GM12878 (cell line): ENCODE measurements around the gene GRK6. TPM values are rescaled to one million over a fixed set of nuclear protein-coding genes. Genes with fewer than 3 reads are reported as not detected.

Experiments
- ATAC-seq: fragments of 200-7000 bp; cut with Tn5 transposase; 3 replicates; pipeline ENCODE4 v1.9.1; 2020; ENCODE audit warnings: mild to moderate bottlenecking, moderate library complexity
- BruUV-seq: library from RNA; stranded (reverse); fragments of 400-500 nt; replicated peaks from 2 replicates; lab custom pipeline; 2021; lab: Mats Ljungman, UMichigan
- CTCF ChIA-PET: fragments of 300-600 bp; sonication (Branson Sonifier 250); formaldehyde crosslinking; extraction: SDS; loops from one replicate; lab custom pipeline; 2021; ENCODE audit warnings: inconsistent platforms; lab: Yijun Ruan, JAX
- POLR2A ChIA-PET: fragments of 350-600 bp; formaldehyde crosslinking; extraction: SDS; loops from one replicate; lab custom pipeline; 2021; ENCODE audit warnings: inconsistent platforms; lab: Charles Lee
- RAD21 ChIA-PET: fragments of 300-600 bp; sonication (Branson Sonifier 250); formaldehyde crosslinking; loops from one replicate; lab custom pipeline; 2023; ENCODE audit warnings: antibody characterized with exemption; ENCODE audit not compliant: unreplicated experiment; lab: Charles Lee
- SMC1A ChIA-PET: fragments of 300-600 bp; sonication (Branson Sonifier 250); formaldehyde crosslinking; loops from one replicate; lab custom pipeline; 2023; ENCODE audit not compliant: unreplicated experiment, uncharacterized antibody; lab: Charles Lee
- DNase-seq: peaks from one replicate; pipeline ENCODE4 v3.0.0-alpha.2; 2011; ENCODE audit warnings: low read depth, low spot score
- FAIRE-seq: peaks from 3 replicates; lab custom pipeline; 2011; peaks lifted over from hg19 to GRCh38; lab: Jason Lieb, UNC
- H2AFZ ChIP-seq: 2 replicates; pipeline ENCODE4 v1.6.0; 2011; ENCODE audit warnings: low read depth, low read length, control low read depth; ENCODE audit not compliant: control insufficient read depth
- H3K27ac ChIP-seq: 2 replicates; pipeline ENCODE4 v1.5.1; 2011; ENCODE audit warnings: control low read depth; ENCODE audit not compliant: control insufficient read depth, insufficient read depth
- H3K27me3 ChIP-seq, 2 experiments: replicated peaks in 1 of 2; 2 replicates each; pipeline versions ENCODE4 v1.6.0 to v1.6.1; 2011; ENCODE audit warnings: low read length in 1 of 2; ENCODE audit not compliant: control insufficient read depth in 2 of 2, insufficient read depth in 2 of 2
- H3K36me3 ChIP-seq, 2 experiments: 2 replicates each; pipeline ENCODE4 v1.5.1; 2011; ENCODE audit warnings: low read length in 1 of 2; ENCODE audit not compliant: control insufficient read depth in 2 of 2, insufficient read depth in 2 of 2
- H3K4me1 ChIP-seq: 2 replicates; pipeline ENCODE4 v1.6.1; 2011; ENCODE audit warnings: mild to moderate bottlenecking, low read length, moderate library complexity, mixed read lengths; ENCODE audit not compliant: control insufficient read depth, insufficient read depth
- H3K4me2 ChIP-seq: 2 replicates; pipeline ENCODE4 v1.6.0; 2011; ENCODE audit warnings: control low read depth; ENCODE audit not compliant: control insufficient read depth, insufficient read depth
- H3K4me3 ChIP-seq: fragments of 200-600 bp; sonication (generic); 2 replicates; pipeline ENCODE4 v1.5.1; 2016
- H3K79me2 ChIP-seq: 2 replicates; pipeline ENCODE4 v1.6.0; 2011; ENCODE audit warnings: low read length; ENCODE audit not compliant: control insufficient read depth, insufficient read depth
- H3K9ac ChIP-seq: 2 replicates; pipeline ENCODE4 v1.8.0; 2011; ENCODE audit warnings: low read length, control low read depth, mixed read lengths; ENCODE audit not compliant: control insufficient read depth, insufficient read depth
- H3K9me3 ChIP-seq: replicated peaks from 3 replicates; pipeline ENCODE4 v1.5.1; 2011; ENCODE audit warnings: mild to moderate bottlenecking, low read length; ENCODE audit not compliant: control insufficient read depth, insufficient read depth
- H4K20me1 ChIP-seq: 2 replicates; pipeline ENCODE4 v1.6.0; 2011; ENCODE audit not compliant: control insufficient read depth, insufficient read depth
- EGR1 ChIP-seq, 2 experiments: IDR thresholded peaks; 1 replicate in 1 of 2; 2 replicates in 1 of 2; pipeline ENCODE4 v1.6.1; 2011 to 2012; ENCODE audit warnings: low read depth in 2 of 2, low read length in 2 of 2, borderline replicate concordance in 1 of 2, mild to moderate bottlenecking in 1 of 2, moderate library complexity in 1 of 2
- HDGF ChIP-seq: fragments of 450-650 bp; IDR thresholded peaks from 2 replicates; pipeline ENCODE4 v1.6.1; 2016; ENCODE audit warnings: antibody characterized with exemption
- IKZF2 ChIP-seq, 2 experiments: fragments of 450-650 bp; IDR thresholded peaks; 2 replicates each; pipeline ENCODE4 v1.6.1; 2017; ENCODE audit warnings: mild to moderate bottlenecking in 2 of 2, moderate library complexity in 2 of 2
- MYB ChIP-seq: fragments of 150-350 bp; IDR thresholded peaks from 2 replicates; pipeline ENCODE4 v1.6.1; 2014; ENCODE audit warnings: mild to moderate bottlenecking, low read depth, low read length, borderline replicate concordance
- RFX5 ChIP-seq: IDR thresholded peaks from 2 replicates; pipeline ENCODE4 v1.6.1; 2011; ENCODE audit warnings: low read depth, low read length, improper control_type of control experiment
- SIX5 ChIP-seq: IDR thresholded peaks from 2 replicates; pipeline ENCODE4 v1.6.1; 2011; ENCODE audit warnings: mild to moderate bottlenecking, low read depth, low read length, moderate library complexity; ENCODE audit not compliant: severe bottlenecking
- ZBED1 ChIP-seq: IDR thresholded peaks from 2 replicates; pipeline ENCODE4 v1.6.1; 2016; ENCODE audit warnings: borderline replicate concordance
- ZNF217 ChIP-seq: fragments of 450-650 bp; IDR thresholded peaks from 2 replicates; pipeline ENCODE4 v1.6.1; 2017; ENCODE audit warnings: antibody characterized with exemption, mild to moderate bottlenecking
- WGBS: methylation state at CpG from one replicate; pipeline ENCODE4 v1.1.6; 2016; ENCODE audit warnings: low lambda C conversion rate; ENCODE audit not compliant: insufficient replicate concordance, insufficient coverage; ENCODE audit errors: missing lambda C conversion rate; 5-methylcytosine and 5-hydroxymethylcytosine counted together
- in situ Hi-C: fragments of 300-500 bp; cut with MboI; formaldehyde crosslinking; loops from 9 replicates; pipeline ENCODE4 v1.14.3; 2018; ENCODE audit warnings: mixed read lengths
- intact Hi-C: fragments of 100-400 bp; cut with micrococcal nuclease; formaldehyde crosslinking; loops from one replicate; pipeline ENCODE4 v1.14.2; 2022; ENCODE audit not compliant: unreplicated experiment
- polyA plus RNA-seq, 11 experiments: library from polyadenylated mRNA; depleted of rRNA in 4 of 11; unstranded in 6 of 11; stranded (reverse) in 5 of 11; fragments of >200 nt; fragmentation: Nextera tagmentation in 4 of 11; fragmentation: Illumina TruSeq in 1 of 11; extraction: Ambion mirVana in 4 of 11; extraction: Trizol in 1 of 11; gene quantifications; 1 replicate in 1 of 11; 2 replicates in 10 of 11; pipeline versions ENCODE4 v1.2.1 to v1.2.3, GENCODE V29; 2011 to 2016; ENCODE audit warnings: inconsistent platforms in 2 of 11, missing spikeins in 2 of 11, low read depth in 1 of 11
- total RNA-seq, 4 experiments: library from RNA; depleted of rRNA in 3 of 4; stranded (reverse); fragments of >200 nt in 3 of 4; fragmentation: Illumina TruSeq in 1 of 4; extraction: Trizol in 1 of 4; gene quantifications; 2 replicates each; pipeline versions ENCODE4 v1.2.1 to v1.2.3, GENCODE V29; 2013 to 2021
- TF ChIP-seq, protein P1 (sequence below): fragments of 450-650 bp; IDR thresholded peaks from 2 replicates; pipeline ENCODE4 v1.6.1; 2017; ENCODE audit warnings: low read depth, mild to moderate bottlenecking, moderate library complexity
- TF ChIP-seq, protein P2 (sequence below): fragments of 450-650 bp; formaldehyde crosslinking; IDR thresholded peaks from 2 replicates; pipeline ENCODE4 v1.5.0; 2022; ENCODE audit warnings: mild to moderate bottlenecking, missing genetic modification characterization
- TF ChIP-seq, protein P3 (sequence below): IDR thresholded peaks from 2 replicates; pipeline ENCODE4 v1.6.1; 2012; ENCODE audit warnings: mild to moderate bottlenecking, low read depth, low read length

The GRK6 gene
- total and polyA plus RNA-seq, 10 of the 15 experiments (the other 5 are each of a cell fraction or from before 2014, with no cell fraction given): 0.79 to 124 (median 41.6) TPM

DNA sequence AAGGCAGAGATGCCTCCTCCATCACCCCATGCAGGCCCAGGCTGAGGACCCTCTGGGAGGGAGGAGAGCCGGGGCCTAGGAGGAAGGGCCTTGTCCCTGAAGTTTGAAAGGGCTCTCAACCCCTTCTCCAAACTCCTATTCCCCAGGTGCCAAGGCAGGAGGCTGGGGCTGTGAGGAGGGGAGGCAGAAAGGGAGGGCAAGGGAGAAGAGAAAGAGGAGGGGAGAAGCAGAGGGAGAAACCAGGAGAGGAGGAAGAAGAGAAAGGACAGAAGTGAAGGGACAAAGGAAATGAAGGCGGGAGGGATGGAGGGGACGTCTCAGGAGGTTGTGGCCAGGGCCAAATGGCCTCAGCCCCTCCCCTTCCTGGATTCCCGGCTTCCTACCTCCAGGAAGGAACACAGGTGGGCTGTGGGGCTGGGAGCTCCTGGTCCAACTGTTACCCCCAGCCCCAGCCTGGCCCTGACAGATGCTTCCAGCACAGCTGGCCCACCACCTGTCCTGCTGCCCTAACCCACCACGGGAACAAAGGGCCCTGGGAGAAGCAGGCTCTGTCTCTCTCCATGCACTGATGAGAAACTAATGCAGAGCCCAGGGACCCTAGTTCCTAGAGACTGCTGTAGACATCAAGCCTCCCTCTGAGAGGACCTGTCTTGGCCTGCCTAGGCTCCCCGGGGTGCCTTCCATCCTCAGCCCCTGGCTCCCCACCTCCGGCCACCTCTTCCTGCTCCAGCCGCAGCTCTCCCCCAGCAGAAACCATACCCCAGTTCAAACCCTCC, 43.5 kb downstream of the GRK6 start (continued):
- TF ChIP-seq, protein P1, sequence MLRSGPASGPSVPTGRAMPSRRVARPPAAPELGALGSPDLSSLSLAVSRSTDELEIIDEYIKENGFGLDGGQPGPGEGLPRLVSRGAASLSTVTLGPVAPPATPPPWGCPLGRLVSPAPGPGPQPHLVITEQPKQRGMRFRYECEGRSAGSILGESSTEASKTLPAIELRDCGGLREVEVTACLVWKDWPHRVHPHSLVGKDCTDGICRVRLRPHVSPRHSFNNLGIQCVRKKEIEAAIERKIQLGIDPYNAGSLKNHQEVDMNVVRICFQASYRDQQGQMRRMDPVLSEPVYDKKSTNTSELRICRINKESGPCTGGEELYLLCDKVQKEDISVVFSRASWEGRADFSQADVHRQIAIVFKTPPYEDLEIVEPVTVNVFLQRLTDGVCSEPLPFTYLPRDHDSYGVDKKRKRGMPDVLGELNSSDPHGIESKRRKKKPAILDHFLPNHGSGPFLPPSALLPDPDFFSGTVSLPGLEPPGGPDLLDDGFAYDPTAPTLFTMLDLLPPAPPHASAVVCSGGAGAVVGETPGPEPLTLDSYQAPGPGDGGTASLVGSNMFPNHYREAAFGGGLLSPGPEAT: no peak
- no peak for TF ChIP-seq SIX5
- TF ChIP-seq ZNF217: no peak

DNA sequence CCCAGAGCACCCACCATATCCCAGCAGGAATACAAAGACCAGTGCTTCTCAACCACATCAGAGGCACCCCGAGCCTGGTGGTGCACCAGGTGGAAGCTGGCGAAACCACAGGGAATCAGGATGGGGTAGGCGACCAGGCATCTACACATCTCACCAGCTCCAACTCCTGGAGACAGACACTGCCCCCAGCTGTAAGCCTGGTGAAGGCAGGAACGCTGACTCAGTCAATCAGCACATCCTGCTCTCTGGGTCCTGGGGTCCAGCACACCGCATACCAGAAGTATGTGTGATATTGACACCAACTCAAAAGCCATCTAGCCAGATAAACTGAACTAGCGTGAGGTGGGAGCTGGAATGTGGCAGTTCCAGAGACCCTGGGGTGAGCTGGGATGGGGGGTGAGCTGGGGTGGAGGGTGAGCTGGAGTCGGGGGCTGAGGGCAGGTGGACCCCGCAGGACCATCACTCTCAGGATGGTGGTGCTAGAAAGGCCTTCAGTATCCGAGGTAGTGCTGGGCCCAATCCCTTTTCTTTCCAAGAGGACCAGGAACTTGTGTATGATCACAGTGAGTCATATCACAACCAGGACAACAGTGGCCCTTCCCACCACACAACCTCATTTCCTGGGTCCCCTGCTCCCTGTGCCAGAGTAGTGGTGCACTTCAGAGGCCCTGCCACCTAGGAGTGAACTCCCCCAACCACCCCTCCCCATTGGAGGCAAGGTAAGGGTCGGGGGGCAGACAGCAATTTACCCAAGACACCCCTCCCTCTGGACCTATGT, 44.5 kb downstream of the GRK6 start:
- H3K27me3 ChIP-seq: no peaks in the 10 kb centered on the region
- intact Hi-C loops (no loop called here), in situ Hi-C loops (no loop called here)
- no peak overlapping the region for H2AFZ ChIP-seq
- ChIA-PET CTCF (interaction anchor here (0.6 to 2.4 kb wide), 7 partner anchors 11 to 107 kb away, joined by 3 to 13 read pairs (median 3); no protein-coding TSS in a partner anchor), POLR2A (interaction anchor here (1.6 kb wide), 1 partner anchor 32 kb away, joined by 4 read pairs; no protein-coding TSS in a partner anchor), SMC1A (interaction anchor here (1.2 kb wide), 1 partner anchor 27 kb away, joined by 3 read pairs; the partner anchor contains the start of gene PDLIM7), RAD21 (interaction anchor here (2.0 kb wide), 2 partner anchors 24 to 31 kb away, joined by 6 to 7 read pairs; no protein-coding TSS in a partner anchor)
- no peaks in the 10 kb centered on the region for H3K9me3 ChIP-seq
- WGBS: 55% methylated on average over 10 of the region's 10 CpGs
- H3K9ac ChIP-seq: no peak overlapping the region
- no peaks in the 10 kb centered on the region for H4K20me1 ChIP-seq
- no peak overlapping the region; the same call in 1 of the 2 replicates for H3K4me2 ChIP-seq
- H3K27ac ChIP-seq: no peak overlapping the region
- H3K36me3 ChIP-seq: no peaks in the 10 kb centered on the region
- BruUV-seq: no TSS peak
- peaks cover 4% of the 10 kb centered on the region; the same call in 1 of the 2 replicates for H3K79me2 ChIP-seq
- peaks cover 12% of the 10 kb centered on the region for H3K4me1 ChIP-seq
- DNase-seq (no peak), ATAC-seq (no peak), FAIRE-seq (no peak)
- H3K4me3 ChIP-seq: no peak overlapping the region
- TF ChIP-seq ZBED1 (no peak), IKZF2 (IDR thresholded peaks at IDR 0.05) (no peak), EGR1 (IDR thresholded peaks at IDR 0.05; ENCODE audit: borderline replicate concordance in 1 of 2, low read depth in 2 of 2, low read length in 2 of 2) (no peak), HDGF (no peak), MYB (no peak), RFX5 (no peak)
- TF ChIP-seq, protein P2, sequence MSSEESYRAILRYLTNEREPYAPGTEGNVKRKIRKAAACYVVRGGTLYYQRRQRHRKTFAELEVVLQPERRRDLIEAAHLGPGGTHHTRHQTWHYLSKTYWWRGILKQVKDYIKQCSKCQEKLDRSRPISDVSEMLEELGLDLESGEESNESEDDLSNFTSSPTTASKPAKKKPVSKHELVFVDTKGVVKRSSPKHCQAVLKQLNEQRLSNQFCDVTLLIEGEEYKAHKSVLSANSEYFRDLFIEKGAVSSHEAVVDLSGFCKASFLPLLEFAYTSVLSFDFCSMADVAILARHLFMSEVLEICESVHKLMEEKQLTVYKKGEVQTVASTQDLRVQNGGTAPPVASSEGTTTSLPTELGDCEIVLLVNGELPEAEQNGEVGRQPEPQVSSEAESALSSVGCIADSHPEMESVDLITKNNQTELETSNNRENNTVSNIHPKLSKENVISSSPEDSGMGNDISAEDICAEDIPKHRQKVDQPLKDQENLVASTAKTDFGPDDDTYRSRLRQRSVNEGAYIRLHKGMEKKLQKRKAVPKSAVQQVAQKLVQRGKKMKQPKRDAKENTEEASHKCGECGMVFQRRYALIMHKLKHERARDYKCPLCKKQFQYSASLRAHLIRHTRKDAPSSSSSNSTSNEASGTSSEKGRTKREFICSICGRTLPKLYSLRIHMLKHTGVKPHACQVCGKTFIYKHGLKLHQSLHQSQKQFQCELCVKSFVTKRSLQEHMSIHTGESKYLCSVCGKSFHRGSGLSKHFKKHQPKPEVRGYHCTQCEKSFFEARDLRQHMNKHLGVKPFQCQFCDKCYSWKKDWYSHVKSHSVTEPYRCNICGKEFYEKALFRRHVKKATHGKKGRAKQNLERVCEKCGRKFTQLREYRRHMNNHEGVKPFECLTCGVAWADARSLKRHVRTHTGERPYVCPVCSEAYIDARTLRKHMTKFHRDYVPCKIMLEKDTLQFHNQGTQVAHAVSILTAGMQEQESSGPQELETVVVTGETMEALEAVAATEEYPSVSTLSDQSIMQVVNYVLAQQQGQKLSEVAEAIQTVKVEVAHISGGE (CRISPR knock-in tag): no peak
- TF ChIP-seq, protein P3, sequence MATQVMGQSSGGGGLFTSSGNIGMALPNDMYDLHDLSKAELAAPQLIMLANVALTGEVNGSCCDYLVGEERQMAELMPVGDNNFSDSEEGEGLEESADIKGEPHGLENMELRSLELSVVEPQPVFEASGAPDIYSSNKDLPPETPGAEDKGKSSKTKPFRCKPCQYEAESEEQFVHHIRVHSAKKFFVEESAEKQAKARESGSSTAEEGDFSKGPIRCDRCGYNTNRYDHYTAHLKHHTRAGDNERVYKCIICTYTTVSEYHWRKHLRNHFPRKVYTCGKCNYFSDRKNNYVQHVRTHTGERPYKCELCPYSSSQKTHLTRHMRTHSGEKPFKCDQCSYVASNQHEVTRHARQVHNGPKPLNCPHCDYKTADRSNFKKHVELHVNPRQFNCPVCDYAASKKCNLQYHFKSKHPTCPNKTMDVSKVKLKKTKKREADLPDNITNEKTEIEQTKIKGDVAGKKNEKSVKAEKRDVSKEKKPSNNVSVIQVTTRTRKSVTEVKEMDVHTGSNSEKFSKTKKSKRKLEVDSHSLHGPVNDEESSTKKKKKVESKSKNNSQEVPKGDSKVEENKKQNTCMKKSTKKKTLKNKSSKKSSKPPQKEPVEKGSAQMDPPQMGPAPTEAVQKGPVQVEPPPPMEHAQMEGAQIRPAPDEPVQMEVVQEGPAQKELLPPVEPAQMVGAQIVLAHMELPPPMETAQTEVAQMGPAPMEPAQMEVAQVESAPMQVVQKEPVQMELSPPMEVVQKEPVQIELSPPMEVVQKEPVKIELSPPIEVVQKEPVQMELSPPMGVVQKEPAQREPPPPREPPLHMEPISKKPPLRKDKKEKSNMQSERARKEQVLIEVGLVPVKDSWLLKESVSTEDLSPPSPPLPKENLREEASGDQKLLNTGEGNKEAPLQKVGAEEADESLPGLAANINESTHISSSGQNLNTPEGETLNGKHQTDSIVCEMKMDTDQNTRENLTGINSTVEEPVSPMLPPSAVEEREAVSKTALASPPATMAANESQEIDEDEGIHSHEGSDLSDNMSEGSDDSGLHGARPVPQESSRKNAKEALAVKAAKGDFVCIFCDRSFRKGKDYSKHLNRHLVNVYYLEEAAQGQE: no peak
